ENCODE measurements around the gene SARM1.

The SARM1 gene

DNA sequence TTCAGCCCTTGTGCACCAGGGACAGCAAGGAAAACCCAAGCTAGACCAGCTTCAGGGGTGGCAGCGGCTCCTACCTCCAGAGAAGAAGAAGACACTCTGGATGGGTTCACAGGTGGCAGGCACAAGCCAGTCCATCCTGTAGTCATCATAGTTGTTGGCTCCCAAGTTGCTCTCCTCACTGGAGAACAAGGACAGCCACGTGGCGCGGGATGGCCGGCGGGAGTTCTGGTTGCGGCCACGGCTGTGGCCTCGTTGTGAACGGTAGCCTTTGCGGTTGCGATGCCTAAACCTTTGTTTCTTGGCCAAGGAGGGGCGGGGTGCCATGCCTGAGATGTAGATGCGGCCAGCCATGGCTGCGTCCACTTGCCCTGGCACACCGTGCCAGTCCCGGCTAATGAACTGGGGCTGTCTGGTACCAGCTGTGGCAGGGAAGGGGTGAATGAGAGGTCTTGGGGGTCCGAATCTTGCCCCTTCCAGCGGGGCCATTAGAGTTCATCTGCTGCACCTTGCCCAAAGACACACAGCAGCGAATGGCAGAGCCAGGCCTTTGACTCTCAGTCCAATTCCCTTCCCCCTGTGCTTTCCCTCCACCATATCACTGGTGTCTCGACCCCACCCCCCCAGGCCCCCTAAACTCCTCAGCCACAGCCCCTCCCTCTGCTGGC lies 3.7 kb upstream of the SARM1 start:
- Histone ChIP-seq H2AFZ (ENCODE audit: low read depth) (no peak overlapping the region), H4K20me1 (ENCODE audit: insufficient read depth) (no peaks in the 10 kb centered on the region), H3K36me3 (ENCODE audit: insufficient read depth) (no peaks in the 10 kb centered on the region), H3K9ac (no peak overlapping the region), H3K4me3 (IDR thresholded peaks at IDR 0.05; ENCODE audit: insufficient read depth, low read depth, low read length) (no peak overlapping the region), H3K4me1 (ENCODE audit: low read depth, poor library complexity, severe bottlenecking) (peaks cover 8% of the 10 kb centered on the region), H3K27me3 (ENCODE audit: insufficient read depth, low read depth) (no peaks in the 10 kb centered on the region), H3K4me2 (no peak overlapping the region), H3K27ac (no peak overlapping the region), H3K79me2 (ENCODE audit: insufficient read depth, low read depth) (no peaks in the 10 kb centered on the region)
- TF ChIP-seq CTCF (conservative IDR thresholded peaks at IDR 0.05; ENCODE audit: low read depth, low read length), result no peak

- TF ChIP-seq CTCF (conservative IDR thresholded peaks at IDR 0.05; ENCODE audit: low read depth, low read length), result no peak
- Histone ChIP-seq H3K4me2 (no peak overlapping the region), H3K4me1 (ENCODE audit: low read depth, poor library complexity, severe bottlenecking) (peaks cover 14% of the 10 kb centered on the region), H3K27ac (no peak overlapping the region), H3K36me3 (ENCODE audit: insufficient read depth) (no peaks in the 10 kb centered on the region), H3K9ac (no peak overlapping the region), H3K79me2 (ENCODE audit: insufficient read depth, low read depth) (no peaks in the 10 kb centered on the region), H3K4me3 (IDR thresholded peaks at IDR 0.05; ENCODE audit: insufficient read depth, low read depth, low read length) (no peak overlapping the region), H3K27me3 (ENCODE audit: insufficient read depth, low read depth) (no peaks in the 10 kb centered on the region; the same call in 1 of the 2 replicates), H2AFZ (ENCODE audit: low read depth) (no peak overlapping the region), H4K20me1 (ENCODE audit: insufficient read depth) (no peaks in the 10 kb centered on the region)
These were observed 3.1 kb upstream of the SARM1 start for GRCh38 chr17:28368306-28368831.

DNA sequence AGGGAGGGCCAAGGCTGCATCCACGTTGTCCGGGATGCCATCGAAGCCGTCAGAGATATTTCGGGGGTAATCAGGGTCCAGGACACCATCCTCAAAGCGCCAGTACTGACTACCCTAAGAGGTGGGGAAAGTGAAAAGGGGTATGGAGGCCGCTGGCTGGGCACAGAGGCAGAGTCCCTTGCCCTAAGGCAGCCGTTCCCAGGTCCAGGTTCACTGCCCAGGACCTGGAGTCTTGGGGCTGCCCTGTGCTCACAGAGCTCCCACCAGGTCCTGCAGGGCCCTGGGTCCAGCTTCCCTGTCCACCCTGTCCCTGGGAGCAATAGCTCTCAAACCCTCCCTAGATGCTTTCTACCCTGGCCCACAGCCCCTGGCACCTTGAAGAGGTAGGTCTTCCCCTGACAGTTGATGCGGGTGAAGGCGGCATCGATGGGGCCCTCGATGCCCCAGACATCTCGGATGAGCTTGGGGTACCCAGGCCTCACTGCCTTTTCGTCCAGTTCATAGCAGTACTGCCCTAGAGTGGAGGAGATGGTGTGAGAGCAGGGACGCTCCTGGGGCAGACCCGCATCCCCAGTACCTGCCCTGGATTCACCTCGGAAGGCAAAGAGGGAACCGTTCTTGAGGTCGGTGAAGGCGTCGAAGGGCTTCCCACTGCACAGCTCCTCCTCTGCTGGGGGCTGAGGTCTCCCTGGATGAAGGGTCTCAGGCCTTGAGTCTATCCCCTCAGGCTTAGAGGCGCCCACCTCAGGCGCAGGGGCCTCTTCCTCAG lies 2.4 kb upstream of the SARM1 start:
- H3K4me2 ChIP-seq, result no peak overlapping the region
- H3K4me3 ChIP-seq (IDR thresholded peaks at IDR 0.05; ENCODE audit: insufficient read depth, low read depth, low read length), result no peak overlapping the region
- no peaks in the 10 kb centered on the region for H3K36me3 ChIP-seq (ENCODE audit: insufficient read depth)
- TF ChIP-seq CTCF (conservative IDR thresholded peaks at IDR 0.05; ENCODE audit: low read depth, low read length), result no peak
- no peak overlapping the region for H3K27ac ChIP-seq
- H3K4me1 ChIP-seq (ENCODE audit: low read depth, poor library complexity, severe bottlenecking), result peaks cover 18% of the 10 kb centered on the region
- H4K20me1 ChIP-seq (ENCODE audit: insufficient read depth), result no peaks in the 10 kb centered on the region
- no peak overlapping the region for H3K9ac ChIP-seq
- no peaks in the 10 kb centered on the region; the same call in 1 of the 2 replicates for H3K27me3 ChIP-seq (ENCODE audit: insufficient read depth, low read depth)
- H2AFZ ChIP-seq (ENCODE audit: low read depth), result no peak overlapping the region
- no peaks in the 10 kb centered on the region for H3K79me2 ChIP-seq (ENCODE audit: insufficient read depth, low read depth)

- H3K4me3 ChIP-seq (IDR thresholded peaks at IDR 0.05; ENCODE audit: insufficient read depth, low read depth, low read length), result no peak overlapping the region
- no peak overlapping the region for H3K9ac ChIP-seq
- no peaks in the 10 kb centered on the region; the same call in 1 of the 2 replicates for H3K27me3 ChIP-seq (ENCODE audit: insufficient read depth, low read depth)
- no peak for TF ChIP-seq CTCF (conservative IDR thresholded peaks at IDR 0.05; ENCODE audit: low read depth, low read length)
- H3K27ac ChIP-seq, result no peak overlapping the region
- H2AFZ ChIP-seq (ENCODE audit: low read depth), result no peak overlapping the region
- H4K20me1 ChIP-seq (ENCODE audit: insufficient read depth), result no peaks in the 10 kb centered on the region
- H3K79me2 ChIP-seq (ENCODE audit: insufficient read depth, low read depth), result no peaks in the 10 kb centered on the region
- no peak overlapping the region for H3K4me2 ChIP-seq
- no peaks in the 10 kb centered on the region for H3K36me3 ChIP-seq (ENCODE audit: insufficient read depth)
- H3K4me1 ChIP-seq (ENCODE audit: low read depth, poor library complexity, severe bottlenecking), result peaks cover 18% of the 10 kb centered on the region
These were observed 1.8 kb upstream of the SARM1 start for GRCh38 chr17:28369684-28370034.
